ENCODE data around the gene RPL37A. TPM values are rescaled to one million over a fixed set of nuclear protein-coding genes. Genes with fewer than 3 reads are reported as not detected.

Gene RPL37A
- total and polyA plus RNA-seq, 3 donors from 2014 or later = 806 to 2,664 (median 1,188) TPM

- Histone ChIP-seq H3K27me3 (no peaks in the 10 kb centered on the region), H3K4me1 (peaks cover 7% of the 10 kb centered on the region), H3K9me3 (no peaks in the 10 kb centered on the region), H3K4me3 (no peak overlapping the region), H3K36me3 (ENCODE audit: low read depth, missing control alignments) (no peaks in the 10 kb centered on the region), H3K27ac (peak overlapping the region in 1 of 2 donors; percentile 51)
- intact Hi-C loops (cut with DNase I; ENCODE audit: low total_unique reads) = no loop called here
- TF ChIP-seq POLR2A (IDR thresholded peaks at IDR 0.05) = no peak
- no peak for TF ChIP-seq CTCF (IDR thresholded peaks at IDR 0.05)
- peak; percentile 79 for DNase-seq
- 63 to 69% methylated on average over 2 to 3 of the region's 3 CpGs for WGBS, 2 donors
Measured at GRCh38 chr2:216478151-216478550, 20.5 kb upstream of the RPL37A start.

GRCh38 chr2:216478791-216479190 is 19.9 kb upstream of the RPL37A start:
- intact Hi-C loops (cut with DNase I; ENCODE audit: low total_unique reads) = no loop called here
- no peak overlapping the region for H3K4me3 ChIP-seq
- peak overlapping the region in 1 of 2 donors; percentile 35 for H3K27ac ChIP-seq
- no peaks in the 10 kb centered on the region for H3K27me3 ChIP-seq
- peaks cover 7% of the 10 kb centered on the region for H3K4me1 ChIP-seq
- no peaks in the 10 kb centered on the region for H3K36me3 ChIP-seq (ENCODE audit: low read depth, missing control alignments)
- no peaks in the 10 kb centered on the region for H3K9me3 ChIP-seq
- TF ChIP-seq CTCF (IDR thresholded peaks at IDR 0.05) (no peak), POLR2A (IDR thresholded peaks at IDR 0.05) (no peak)
- 78 to 88% methylated on average over 1 of the region's 1 CpG for WGBS, 2 donors
- no peak for DNase-seq

- no peaks in the 10 kb centered on the region for H3K9me3 ChIP-seq
- no peak overlapping the region for H3K4me3 ChIP-seq
- H3K27me3 ChIP-seq = no peaks in the 10 kb centered on the region
- H3K4me1 ChIP-seq = peaks cover 7% of the 10 kb centered on the region
- intact Hi-C loops (cut with DNase I; ENCODE audit: low total_unique reads) = no loop called here
- no peak for DNase-seq
- 77 to 79% methylated on average over 3 of the region's 3 CpGs for WGBS, 2 donors
- no peak for TF ChIP-seq CTCF (IDR thresholded peaks at IDR 0.05)
- TF ChIP-seq POLR2A (IDR thresholded peaks at IDR 0.05) = no peak
- H3K36me3 ChIP-seq (ENCODE audit: low read depth, missing control alignments) = no peaks in the 10 kb centered on the region
- no peak overlapping the region for H3K27ac ChIP-seq
Measured at GRCh38 chr2:216480221-216480620, 18.4 kb upstream of the RPL37A start.

- Histone ChIP-seq H3K27ac (no peak overlapping the region), H3K4me3 (no peak overlapping the region), H3K36me3 (ENCODE audit: low read depth, missing control alignments) (no peaks in the 10 kb centered on the region), H3K27me3 (no peaks in the 10 kb centered on the region), H3K4me1 (peaks cover 7% of the 10 kb centered on the region), H3K9me3 (no peaks in the 10 kb centered on the region)
- no peak for TF ChIP-seq CTCF (IDR thresholded peaks at IDR 0.05)
- DNase-seq = no peak
- WGBS, 2 donors = 78 to 81% methylated on average over 2 of the region's 2 CpGs
- intact Hi-C loops (cut with DNase I; ENCODE audit: low total_unique reads) = no loop called here
Measured at GRCh38 chr2:216482640-216483039, 16.0 kb upstream of the RPL37A start.

- Histone ChIP-seq H3K36me3 (ENCODE audit: low read depth, missing control alignments) (no peaks in the 10 kb centered on the region), H3K27me3 (no peaks in the 10 kb centered on the region), H3K27ac (no peak overlapping the region), H3K9me3 (no peaks in the 10 kb centered on the region), H3K4me3 (no peak overlapping the region), H3K4me1 (no peaks in the 10 kb centered on the region)
- DNase-seq = no peak
- TF ChIP-seq POLR2A (IDR thresholded peaks at IDR 0.05) = no peak
- WGBS, 2 donors = 90 to 92% methylated on average over 3 of the region's 3 CpGs
- intact Hi-C loops (cut with DNase I; ENCODE audit: low total_unique reads) = no loop called here
Measured at GRCh38 chr2:216485237-216485636, 13.4 kb upstream of the RPL37A start.
